ENCODE results near the gene UACA. TPM values are rescaled to one million over a fixed set of nuclear protein-coding genes. Genes with fewer than 3 reads are reported as not detected.

The UACA gene
- polyA plus RNA-seq, 1 of the 3 experiments (the other 2 are of a cell fraction) = 35.9 TPM

DNA sequence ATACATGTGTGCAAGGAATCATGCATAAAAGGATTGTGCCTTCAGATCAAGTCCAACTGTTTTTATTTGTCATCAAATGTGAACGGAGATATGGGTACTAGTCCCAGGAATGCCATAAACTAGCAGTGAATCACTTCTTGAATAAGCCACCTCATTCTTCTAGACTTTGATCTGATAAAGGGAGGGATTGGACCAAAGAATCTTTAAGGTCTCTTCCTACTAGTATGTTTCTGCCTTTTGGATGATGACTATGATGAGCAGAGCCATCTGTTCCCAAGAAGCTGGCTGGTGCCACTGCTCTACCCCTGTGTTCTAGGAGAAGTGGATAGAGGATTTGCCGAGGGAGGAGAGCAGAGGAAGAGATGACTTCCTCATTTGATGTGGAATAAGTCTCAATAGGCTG, 28.8 kb upstream of the UACA start:
- POLR2A ChIA-PET = no interaction called here
- Histone ChIP-seq H3K4me2 (peak overlapping the region; percentile 28; the same call in 1 of the 2 replicates), H3K9me3 (no peaks in the 10 kb centered on the region), H3F3A (replicated peaks; ENCODE audit: insufficient read depth) (peaks cover 61% of the 10 kb centered on the region), H3K79me2 (ENCODE audit: insufficient read depth) (peaks cover 19% of the 10 kb centered on the region; the same call in 1 of the 2 replicates), H3K4me3 (ENCODE audit: low read depth in 2 of 2, low read length in 1 of 2) (0 out of 4 replicates have a peak overlapping the region, but pooled peaks of 1 of the 2 experiments have one; percentile 0), H4K20me1 (ENCODE audit: insufficient read depth) (no peaks in the 10 kb centered on the region), H3K4me1 (ENCODE audit: control insufficient read depth in 1 of 2, insufficient read depth in 2 of 2, low read depth in 1 of 2, low read length in 1 of 2) (peaks cover 0 to 65% of the 10 kb centered on the region in 2 experiments; a peak in 3 of 4 replicates), H3K9ac (peak overlapping the region; percentile 33), H3K36me3 (replicated peaks in 1 of 2; ENCODE audit: control insufficient read depth in 1 of 2, insufficient read depth in 2 of 2, low read length in 1 of 2) (no peaks in the 10 kb centered on the region), H2AFZ (ENCODE audit: low read depth) (no peak overlapping the region), H3K9me2 (no peaks in the 10 kb centered on the region), H3K27ac (ENCODE audit: low read depth in 2 of 2, low read length in 1 of 2) (peak overlapping the region; percentile 34 to 99; a peak in 3 of 4 replicates), H3K27me3 (ENCODE audit: insufficient read depth) (no peaks in the 10 kb centered on the region)
- no peak for DNase-seq
- TF ChIP-seq, protein P1, sequence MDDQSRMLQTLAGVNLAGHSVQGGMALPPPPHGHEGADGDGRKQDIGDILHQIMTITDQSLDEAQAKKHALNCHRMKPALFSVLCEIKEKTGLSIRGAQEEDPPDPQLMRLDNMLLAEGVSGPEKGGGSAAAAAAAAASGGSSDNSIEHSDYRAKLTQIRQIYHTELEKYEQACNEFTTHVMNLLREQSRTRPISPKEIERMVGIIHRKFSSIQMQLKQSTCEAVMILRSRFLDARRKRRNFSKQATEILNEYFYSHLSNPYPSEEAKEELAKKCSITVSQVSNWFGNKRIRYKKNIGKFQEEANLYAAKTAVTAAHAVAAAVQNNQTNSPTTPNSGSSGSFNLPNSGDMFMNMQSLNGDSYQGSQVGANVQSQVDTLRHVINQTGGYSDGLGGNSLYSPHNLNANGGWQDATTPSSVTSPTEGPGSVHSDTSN (IDR thresholded peaks at IDR 0.05) = peak; percentile 79
- TF ChIP-seq TEAD4 (IDR thresholded peaks at IDR 0.05; ENCODE audit: borderline replicate concordance, insufficient read depth) (peak; percentile 91), NFIC (IDR thresholded peaks at IDR 0.05; ENCODE audit: borderline replicate concordance) (peak; percentile 73), POLR2AphosphoS5 (IDR thresholded peaks at IDR 0.05; ENCODE audit: low read depth, low read length) (peak; percentile 66; the same call in 1 of the 2 replicates), CHD2 (IDR thresholded peaks at IDR 0.05; ENCODE audit: low read length, partially characterized antibody) (no peak), SMC3 (IDR thresholded peaks at IDR 0.05; ENCODE audit: low read depth, low read length) (no peak), RXRA (IDR thresholded peaks at IDR 0.05; ENCODE audit: borderline replicate concordance, low read depth) (peak; percentile 55; the same call in 1 of the 2 replicates), FOXM1 (IDR thresholded peaks at IDR 0.05; ENCODE audit: low read depth) (peak; percentile 69; the same call in 1 of the 2 replicates), SIN3A (IDR thresholded peaks at IDR 0.05; ENCODE audit: borderline replicate concordance, low read depth, low read length) (0 out of 2 replicates have a peak, but pooled peaks have one; percentile 34), MEF2A (IDR thresholded peaks at IDR 0.05; ENCODE audit: borderline replicate concordance, low read depth) (no peak), FOSL2 (IDR thresholded peaks at IDR 0.05; ENCODE audit: borderline replicate concordance, low read depth) (peak; percentile 96), EP300 (IDR thresholded peaks at IDR 0.05; ENCODE audit: borderline replicate concordance in 1 of 2, low read depth in 1 of 2, low read length in 1 of 2) (peak in 1 of 2 experiments; percentile 87; a peak in 2 of 4 replicates), RAD21 (IDR thresholded peaks at IDR 0.05; ENCODE audit: low read length) (no peak), JUND (IDR thresholded peaks at IDR 0.05) (peak; percentile 92), TCF12 (IDR thresholded peaks at IDR 0.05) (peak; percentile 92), TAF1 (IDR thresholded peaks at IDR 0.05; ENCODE audit: borderline replicate concordance, low read depth, low read length) (0 out of 2 replicates have a peak, but pooled peaks have one; percentile 17)
- TF ChIP-seq, protein P2, sequence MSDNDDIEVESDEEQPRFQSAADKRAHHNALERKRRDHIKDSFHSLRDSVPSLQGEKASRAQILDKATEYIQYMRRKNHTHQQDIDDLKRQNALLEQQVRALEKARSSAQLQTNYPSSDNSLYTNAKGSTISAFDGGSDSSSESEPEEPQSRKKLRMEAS (IDR thresholded peaks at IDR 0.05; ENCODE audit: low read depth) = 0 out of 2 replicates have a peak, but pooled peaks have one; percentile 46
- TF ChIP-seq, protein P3, sequence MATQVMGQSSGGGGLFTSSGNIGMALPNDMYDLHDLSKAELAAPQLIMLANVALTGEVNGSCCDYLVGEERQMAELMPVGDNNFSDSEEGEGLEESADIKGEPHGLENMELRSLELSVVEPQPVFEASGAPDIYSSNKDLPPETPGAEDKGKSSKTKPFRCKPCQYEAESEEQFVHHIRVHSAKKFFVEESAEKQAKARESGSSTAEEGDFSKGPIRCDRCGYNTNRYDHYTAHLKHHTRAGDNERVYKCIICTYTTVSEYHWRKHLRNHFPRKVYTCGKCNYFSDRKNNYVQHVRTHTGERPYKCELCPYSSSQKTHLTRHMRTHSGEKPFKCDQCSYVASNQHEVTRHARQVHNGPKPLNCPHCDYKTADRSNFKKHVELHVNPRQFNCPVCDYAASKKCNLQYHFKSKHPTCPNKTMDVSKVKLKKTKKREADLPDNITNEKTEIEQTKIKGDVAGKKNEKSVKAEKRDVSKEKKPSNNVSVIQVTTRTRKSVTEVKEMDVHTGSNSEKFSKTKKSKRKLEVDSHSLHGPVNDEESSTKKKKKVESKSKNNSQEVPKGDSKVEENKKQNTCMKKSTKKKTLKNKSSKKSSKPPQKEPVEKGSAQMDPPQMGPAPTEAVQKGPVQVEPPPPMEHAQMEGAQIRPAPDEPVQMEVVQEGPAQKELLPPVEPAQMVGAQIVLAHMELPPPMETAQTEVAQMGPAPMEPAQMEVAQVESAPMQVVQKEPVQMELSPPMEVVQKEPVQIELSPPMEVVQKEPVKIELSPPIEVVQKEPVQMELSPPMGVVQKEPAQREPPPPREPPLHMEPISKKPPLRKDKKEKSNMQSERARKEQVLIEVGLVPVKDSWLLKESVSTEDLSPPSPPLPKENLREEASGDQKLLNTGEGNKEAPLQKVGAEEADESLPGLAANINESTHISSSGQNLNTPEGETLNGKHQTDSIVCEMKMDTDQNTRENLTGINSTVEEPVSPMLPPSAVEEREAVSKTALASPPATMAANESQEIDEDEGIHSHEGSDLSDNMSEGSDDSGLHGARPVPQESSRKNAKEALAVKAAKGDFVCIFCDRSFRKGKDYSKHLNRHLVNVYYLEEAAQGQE (IDR thresholded peaks at IDR 0.05; ENCODE audit: low read depth, low read length) = no peak
- TF ChIP-seq, protein P4, sequence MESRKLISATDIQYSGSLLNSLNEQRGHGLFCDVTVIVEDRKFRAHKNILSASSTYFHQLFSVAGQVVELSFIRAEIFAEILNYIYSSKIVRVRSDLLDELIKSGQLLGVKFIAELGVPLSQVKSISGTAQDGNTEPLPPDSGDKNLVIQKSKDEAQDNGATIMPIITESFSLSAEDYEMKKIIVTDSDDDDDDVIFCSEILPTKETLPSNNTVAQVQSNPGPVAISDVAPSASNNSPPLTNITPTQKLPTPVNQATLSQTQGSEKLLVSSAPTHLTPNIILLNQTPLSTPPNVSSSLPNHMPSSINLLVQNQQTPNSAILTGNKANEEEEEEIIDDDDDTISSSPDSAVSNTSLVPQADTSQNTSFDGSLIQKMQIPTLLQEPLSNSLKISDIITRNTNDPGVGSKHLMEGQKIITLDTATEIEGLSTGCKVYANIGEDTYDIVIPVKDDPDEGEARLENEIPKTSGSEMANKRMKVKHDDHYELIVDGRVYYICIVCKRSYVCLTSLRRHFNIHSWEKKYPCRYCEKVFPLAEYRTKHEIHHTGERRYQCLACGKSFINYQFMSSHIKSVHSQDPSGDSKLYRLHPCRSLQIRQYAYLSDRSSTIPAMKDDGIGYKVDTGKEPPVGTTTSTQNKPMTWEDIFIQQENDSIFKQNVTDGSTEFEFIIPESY (IDR thresholded peaks at IDR 0.05; ENCODE audit: borderline replicate concordance, low read depth) = peak; percentile 54; the same call in 1 of the 2 replicates
- 14% methylated on average over 2 of the region's 2 CpGs for WGBS (ENCODE audit: low lambda C conversion rate)
- CTCF ChIA-PET = interaction anchor here (1.5 to 1.7 kb wide), 2 partner anchors 19 to 25 kb away, joined by 3 to 4 read pairs; no protein-coding TSS in a partner anchor

Data from SK-N-SH (cell line).